ENCODE measurements around the gene CMTM3.
"Not testable (repeated sequence)": the region's sequence is repeated elsewhere in the genome, so short reads cannot be mapped to it uniquely, and the experiment has no call there.

Gene CMTM3

DNA sequence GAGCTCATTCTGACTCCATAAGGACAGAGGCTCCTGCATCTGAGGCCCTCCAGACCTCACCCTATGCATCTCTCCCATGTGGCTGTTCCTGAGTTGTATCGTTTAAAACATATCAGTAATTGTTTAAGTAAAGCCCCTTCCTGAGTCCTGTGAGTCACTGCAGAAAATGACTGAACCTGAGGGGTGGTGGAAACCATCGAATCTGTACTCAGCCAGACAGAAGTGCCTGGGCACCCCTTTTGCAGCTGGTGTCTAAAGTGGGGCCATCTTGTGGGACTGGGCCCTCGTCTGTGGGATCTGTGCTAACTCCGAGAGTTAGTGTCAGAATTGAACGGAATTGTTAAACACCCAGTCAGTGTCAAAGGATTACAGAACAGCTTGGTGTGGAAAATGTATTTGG is 25.4 kb downstream of the CMTM3 start:
- no peak overlapping the region for H3K4me3 ChIP-seq (ENCODE audit: low read length)
- no peak for TF ChIP-seq ZNF274 (IDR thresholded peaks at IDR 0.05; ENCODE audit: low read depth, low read length)

DNA sequence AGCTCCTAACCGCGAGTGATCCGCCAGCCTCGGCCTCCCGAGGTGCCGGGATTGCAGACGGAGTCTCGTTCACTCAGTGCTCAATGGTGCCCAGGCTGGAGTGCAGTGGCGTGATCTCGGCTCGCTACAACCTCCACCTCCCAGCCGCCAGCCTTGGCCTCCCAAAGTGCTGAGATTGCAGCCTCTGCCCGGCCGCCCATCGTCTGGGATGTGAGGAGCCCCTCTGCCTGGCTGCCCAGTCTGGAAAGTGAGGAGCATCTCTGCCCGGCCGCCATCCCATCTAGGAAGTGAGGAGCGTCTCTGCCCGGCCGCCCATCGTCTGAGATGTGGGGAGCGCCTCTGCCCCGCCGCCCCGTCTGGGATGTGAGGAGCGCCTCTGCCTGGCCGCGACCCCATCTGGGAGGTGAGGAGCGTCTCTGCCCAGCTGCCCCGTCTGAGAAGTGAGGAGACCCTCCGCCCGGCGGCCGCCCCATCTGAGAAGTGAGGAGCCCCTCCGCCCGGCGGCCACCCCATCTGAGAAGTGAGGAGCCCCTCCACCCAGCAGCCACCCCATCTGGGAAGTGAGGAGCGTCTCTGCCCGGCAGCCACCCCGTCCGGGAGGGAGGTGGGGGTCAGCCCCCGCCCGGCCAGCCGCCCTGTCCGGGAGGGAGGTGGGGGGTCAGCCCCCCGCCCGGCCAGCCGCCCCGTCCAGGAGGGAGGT is 26.2 kb downstream of the CMTM3 start:
- not testable (repeated sequence) for H3K4me3 ChIP-seq (ENCODE audit: low read length)

- not testable (repeated sequence) for H3K4me3 ChIP-seq (ENCODE audit: low read length)
Observed at GRCh38 chr16:66631558-66631957, 27.1 kb downstream of the CMTM3 start.

DNA sequence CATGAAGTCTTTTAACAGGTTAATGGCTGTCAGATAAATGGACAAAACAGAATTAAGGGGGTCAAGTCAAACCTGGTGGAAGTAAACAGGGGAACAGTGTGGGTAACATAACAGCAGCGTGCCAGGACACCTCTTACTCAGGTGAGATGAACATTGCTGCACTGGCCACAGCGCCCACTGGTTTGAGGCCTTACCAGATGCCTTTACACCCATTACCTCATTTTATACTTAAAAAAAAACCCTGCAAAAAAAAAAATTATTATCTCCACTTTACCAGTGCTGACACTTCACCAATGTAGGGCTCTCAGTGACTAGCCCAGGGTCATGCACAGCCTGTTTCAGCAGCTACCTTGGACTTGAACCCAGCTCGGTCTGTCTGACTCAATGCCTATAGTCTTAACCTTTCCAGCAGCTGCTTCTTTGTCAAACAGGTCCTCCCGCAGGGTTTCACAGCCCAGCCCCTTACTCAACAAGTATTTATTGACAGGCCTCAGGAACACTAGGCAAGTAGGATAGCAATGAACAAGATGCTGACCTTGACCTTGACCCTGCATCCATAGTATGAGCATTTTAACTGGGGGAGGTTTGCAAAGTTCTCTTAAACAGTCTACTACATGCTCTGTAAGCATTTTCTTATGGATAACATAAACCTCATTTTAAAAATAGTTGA is 30.2 kb downstream of the CMTM3 start:
- no peak for TF ChIP-seq ZNF274 (IDR thresholded peaks at IDR 0.05; ENCODE audit: low read depth, low read length)
- H3K4me3 ChIP-seq (ENCODE audit: low read length), result no peak overlapping the region

GRCh38 chr16:66635406-66635805 is 30.9 kb downstream of the CMTM3 start:
- TF ChIP-seq ZNF274 (IDR thresholded peaks at IDR 0.05; ENCODE audit: low read depth, low read length), result no peak
- H3K4me3 ChIP-seq (ENCODE audit: low read length), result no peak overlapping the region

- H3K4me3 ChIP-seq (ENCODE audit: low read length), result no peak overlapping the region
- no peak for TF ChIP-seq ZNF274 (IDR thresholded peaks at IDR 0.05; ENCODE audit: low read depth, low read length)
Observed at GRCh38 chr16:66636199-66636598, 31.7 kb downstream of the CMTM3 start.

GRCh38 chr16:66637806-66638205 is 33.3 kb downstream of the CMTM3 start:
- no peak for TF ChIP-seq ZNF274 (IDR thresholded peaks at IDR 0.05; ENCODE audit: low read depth, low read length)
- no peak overlapping the region for H3K4me3 ChIP-seq (ENCODE audit: low read length)

- TF ChIP-seq ZNF274 (IDR thresholded peaks at IDR 0.05; ENCODE audit: low read depth, low read length), result no peak
- H3K4me3 ChIP-seq (ENCODE audit: low read length), result no peak overlapping the region
Observed at GRCh38 chr16:66639091-66639885, 34.8 kb downstream of the CMTM3 start.

- H3K4me3 ChIP-seq (ENCODE audit: low read length), result no peak overlapping the region
- TF ChIP-seq ZNF274 (IDR thresholded peaks at IDR 0.05; ENCODE audit: low read depth, low read length), result no peak
Observed at GRCh38 chr16:66640724-66641314, 36.3 kb downstream of the CMTM3 start.

DNA sequence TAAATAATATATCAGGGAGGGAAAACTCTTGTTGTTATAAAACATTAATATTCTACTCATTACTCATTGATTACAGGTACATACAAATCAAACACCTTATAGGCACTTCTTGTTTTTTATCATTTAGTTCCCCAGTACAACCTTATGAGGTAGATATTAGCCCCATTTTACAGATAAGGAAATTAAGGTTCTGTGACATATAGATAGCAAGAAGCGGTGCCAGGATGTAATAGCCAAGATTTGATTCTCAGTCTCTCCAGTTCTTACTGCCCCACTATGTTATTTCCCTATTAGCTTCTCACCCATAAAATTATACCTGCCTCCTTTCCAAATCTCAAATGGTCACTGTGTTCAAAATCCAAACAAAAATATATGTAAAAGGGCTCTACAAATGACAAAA is 36.9 kb downstream of the CMTM3 start:
- TF ChIP-seq ZNF274 (IDR thresholded peaks at IDR 0.05; ENCODE audit: low read depth, low read length), result no peak
- H3K4me3 ChIP-seq (ENCODE audit: low read length), result no peak overlapping the region

DNA sequence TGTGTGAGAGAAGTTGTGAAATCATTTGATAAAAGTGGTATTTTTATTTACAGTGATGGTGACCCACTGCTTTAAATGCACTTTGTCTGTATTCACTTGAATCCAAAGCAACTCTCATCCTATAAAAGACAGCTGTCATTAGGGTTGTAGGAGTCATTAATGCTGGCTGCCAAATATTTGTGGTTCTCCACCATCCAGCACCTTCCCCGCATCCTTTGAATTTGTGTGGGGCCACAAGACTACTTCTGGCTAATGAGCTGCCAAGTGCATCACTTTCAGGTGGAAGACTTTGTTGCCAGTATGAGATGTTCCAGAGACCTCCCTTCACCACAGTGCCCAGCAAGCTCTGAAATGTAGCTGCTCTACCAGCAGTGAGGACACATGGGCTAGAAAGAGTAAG is 43.4 kb downstream of the CMTM3 start:
- no peak for TF ChIP-seq ZNF274 (IDR thresholded peaks at IDR 0.05; ENCODE audit: low read depth, low read length)
- H3K4me3 ChIP-seq (ENCODE audit: low read length), result no peak overlapping the region

DNA sequence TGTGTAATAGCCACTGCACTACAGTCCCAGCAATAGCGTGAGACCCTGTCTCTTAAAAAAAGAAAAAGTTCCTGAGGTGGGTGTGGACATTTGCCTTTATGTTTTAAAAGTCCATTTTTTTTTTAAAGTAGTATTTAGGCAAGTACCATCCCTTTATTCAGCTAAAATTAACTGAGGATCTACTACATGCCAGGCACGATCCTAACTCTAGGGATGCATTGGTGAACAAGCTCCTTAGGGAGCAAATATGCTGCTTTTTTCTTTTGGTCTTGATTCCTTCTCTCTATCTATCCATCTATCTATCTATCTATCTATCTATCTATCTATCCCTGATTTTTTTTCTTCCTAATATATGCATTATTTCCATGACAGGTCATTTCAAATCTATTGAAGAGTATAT is 44.7 kb downstream of the CMTM3 start:
- H3K4me3 ChIP-seq (ENCODE audit: low read length), result no peak overlapping the region
- TF ChIP-seq ZNF274 (IDR thresholded peaks at IDR 0.05; ENCODE audit: low read depth, low read length), result no peak

DNA sequence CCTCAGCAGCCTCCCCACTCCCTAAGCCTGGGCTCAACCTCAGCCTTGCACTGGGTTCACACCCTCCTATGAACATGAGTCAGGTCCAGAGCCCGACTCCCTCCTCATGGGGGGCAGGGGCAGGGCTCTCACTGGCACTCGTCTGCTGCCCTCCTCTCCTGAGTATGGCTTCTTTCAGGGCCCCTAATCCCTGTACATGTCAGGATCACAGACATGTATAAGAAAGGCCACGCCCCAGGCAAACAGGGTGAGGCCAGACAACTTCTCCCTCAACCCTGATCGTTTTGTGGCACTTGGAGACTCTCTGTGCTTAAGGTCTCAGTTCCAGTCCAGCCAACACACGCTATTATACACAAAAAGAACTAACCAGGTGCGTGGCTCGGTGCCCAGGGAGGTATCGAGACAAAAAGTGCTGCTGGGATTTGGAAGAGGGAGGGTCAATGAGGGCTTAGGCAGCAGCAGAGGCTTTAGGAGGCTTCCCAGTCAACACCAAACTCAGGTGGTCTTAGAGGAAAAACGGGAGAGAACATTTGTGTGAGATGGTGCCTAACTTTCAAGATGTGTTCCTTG is 45.2 kb downstream of the CMTM3 start:
- TF ChIP-seq ZNF274 (IDR thresholded peaks at IDR 0.05; ENCODE audit: low read depth, low read length), result no peak
- H3K4me3 ChIP-seq (ENCODE audit: low read length), result no peak overlapping the region

- H3K4me3 ChIP-seq (ENCODE audit: low read length), result no peak overlapping the region
Observed at GRCh38 chr16:66650707-66651473, 46.4 kb downstream of the CMTM3 start.

More at GRCh38 chr16:66650707-66651473, 46.4 kb downstream of the CMTM3 start:
- TF ChIP-seq ZNF274 (IDR thresholded peaks at IDR 0.05; ENCODE audit: low read depth, low read length), result no peak

All from GM08714 (cell line).